OCI-M1 (cell line): ENCODE data around the gene THBD.

Source experiments
- DNase-seq: peaks from one replicate; lab custom pipeline; 2025; lab: John Stamatoyannopoulos, UW

The THBD gene, protein sequence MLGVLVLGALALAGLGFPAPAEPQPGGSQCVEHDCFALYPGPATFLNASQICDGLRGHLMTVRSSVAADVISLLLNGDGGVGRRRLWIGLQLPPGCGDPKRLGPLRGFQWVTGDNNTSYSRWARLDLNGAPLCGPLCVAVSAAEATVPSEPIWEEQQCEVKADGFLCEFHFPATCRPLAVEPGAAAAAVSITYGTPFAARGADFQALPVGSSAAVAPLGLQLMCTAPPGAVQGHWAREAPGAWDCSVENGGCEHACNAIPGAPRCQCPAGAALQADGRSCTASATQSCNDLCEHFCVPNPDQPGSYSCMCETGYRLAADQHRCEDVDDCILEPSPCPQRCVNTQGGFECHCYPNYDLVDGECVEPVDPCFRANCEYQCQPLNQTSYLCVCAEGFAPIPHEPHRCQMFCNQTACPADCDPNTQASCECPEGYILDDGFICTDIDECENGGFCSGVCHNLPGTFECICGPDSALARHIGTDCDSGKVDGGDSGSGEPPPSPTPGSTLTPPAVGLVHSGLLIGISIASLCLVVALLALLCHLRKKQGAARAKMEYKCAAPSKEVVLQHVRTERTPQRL

DNA sequence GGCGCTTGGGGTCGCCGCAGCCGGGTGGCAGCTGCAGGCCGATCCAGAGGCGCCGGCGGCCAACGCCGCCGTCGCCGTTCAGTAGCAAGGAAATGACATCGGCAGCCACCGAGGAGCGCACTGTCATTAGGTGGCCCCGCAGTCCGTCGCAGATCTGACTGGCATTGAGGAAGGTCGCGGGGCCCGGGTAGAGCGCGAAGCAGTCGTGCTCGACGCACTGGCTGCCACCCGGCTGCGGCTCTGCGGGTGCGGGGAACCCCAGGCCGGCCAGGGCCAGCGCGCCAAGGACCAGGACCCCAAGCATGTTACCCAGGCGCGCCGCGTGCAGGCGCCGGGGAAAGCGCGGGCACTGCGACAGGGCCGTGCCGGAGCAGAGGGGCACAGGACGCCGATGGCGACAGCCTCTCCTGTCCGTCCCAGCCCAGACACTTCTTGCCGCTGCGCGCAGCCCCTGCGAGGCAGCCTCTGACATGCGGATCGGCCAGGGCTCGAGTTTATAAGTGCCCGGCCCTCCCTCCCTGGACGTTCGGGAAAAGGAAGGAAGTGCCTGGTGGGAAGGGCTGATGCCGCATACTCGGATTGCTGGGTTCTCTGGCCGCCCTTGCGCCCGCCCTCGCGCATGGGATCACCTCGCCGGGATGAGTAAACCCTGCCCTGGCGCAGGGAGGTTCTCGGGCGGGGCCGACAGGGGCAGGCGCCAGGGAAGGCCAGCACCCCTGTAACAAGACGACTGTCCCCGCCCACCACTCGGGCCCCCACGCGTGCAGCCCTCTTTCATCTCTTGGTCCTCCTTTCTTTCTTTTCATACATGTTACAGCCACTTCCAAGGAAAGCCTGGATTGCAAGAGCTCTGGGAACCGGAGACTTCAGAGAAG lies at the start of gene THBD:
THBD (minus strand) TSS at position 472 of the 875 bp plus-strand sequence; CDS start at position 304, 168 bp downstream.
- no peak for DNase-seq

DNA sequence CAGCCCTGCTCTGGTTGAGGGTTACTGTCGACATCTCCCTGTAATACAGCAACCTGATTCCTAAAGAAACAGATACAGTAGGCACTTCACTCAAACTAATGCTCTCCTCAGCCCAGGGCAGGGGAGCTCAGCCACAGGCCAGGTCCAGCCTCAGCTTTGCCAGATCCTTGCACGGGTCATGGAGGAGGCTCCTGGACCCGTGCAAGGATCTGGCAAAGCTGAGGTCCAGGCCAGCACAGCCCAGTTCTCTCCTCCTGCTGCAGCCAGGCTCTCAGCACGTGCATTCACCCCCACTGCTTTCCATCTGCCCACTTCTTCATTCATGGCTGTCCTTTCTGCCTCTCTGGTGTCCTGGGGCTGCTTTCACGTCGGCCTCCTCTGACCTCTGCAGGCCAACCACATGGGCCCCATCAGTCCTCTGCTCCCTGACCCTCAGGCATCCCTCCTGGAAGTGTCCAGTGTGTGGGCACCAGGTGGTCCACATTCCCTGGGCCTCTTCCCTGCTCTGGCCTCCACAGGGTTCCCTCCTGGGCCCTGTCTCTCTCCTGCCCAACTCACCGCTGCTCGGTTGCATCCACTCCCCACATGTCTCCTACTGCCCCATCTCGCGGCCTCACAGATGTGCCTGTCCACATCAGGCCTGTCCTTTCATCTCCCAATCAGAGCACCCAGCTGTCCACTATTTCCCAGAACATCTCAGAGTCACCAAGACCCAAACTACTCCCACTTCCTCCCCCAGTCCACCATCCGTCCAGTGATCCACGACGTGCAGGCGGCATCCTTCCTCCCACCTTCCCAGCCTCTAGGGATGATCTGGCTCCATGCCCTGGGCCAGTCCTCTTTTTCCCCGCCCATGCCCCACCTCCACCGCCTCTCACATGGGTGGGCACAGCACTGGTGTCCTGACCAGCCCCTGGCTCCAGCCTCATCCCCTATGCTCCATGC lies 48.4 kb upstream of the THBD start:
- no peak for DNase-seq

DNA sequence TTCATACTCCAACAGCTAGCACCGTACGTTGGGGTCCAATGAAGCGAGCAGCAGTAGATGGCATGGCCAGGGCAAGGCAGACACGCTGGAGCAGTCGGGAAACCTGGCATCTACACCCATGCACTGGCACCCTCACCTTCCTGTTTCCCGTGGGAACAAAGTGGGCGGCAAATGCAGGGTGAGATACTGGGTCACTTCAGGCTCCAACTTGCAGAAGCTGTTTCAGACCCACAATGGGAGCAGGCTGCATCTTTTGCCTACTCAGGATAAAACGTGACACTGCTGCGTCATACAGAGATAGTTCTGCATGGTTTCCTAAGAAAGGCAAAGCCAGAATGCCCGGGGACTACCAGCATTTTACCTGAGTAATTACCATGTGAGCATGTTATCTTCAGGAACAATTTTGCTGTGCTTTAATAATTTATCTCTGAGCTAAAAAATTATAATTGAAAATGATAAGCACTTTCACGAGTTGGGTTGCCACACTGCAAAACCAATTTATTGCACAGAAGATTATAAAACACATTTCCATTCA lies 47.6 kb upstream of the THBD start:
- DNase-seq: no peak

DNA sequence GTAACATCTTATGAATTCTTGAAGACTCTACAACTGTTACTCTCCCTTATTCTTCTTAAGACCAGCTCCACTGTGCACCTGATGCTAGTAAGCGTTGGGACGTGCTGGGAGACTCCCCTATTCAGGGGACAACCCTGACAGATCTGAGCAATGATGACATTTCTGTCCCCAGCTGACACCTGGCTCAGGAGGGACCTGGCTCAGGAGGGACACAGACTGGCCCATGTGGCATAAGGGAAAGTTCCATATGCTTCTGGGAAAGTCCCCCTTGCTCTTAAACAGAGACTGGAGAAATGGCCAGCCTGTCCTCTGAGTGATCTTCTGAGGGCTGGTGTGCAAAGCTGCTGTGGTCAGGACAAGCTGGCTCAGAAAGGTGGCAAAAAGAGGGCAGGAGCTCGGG lies 46.6 kb upstream of the THBD start:
- no peak for DNase-seq

DNA sequence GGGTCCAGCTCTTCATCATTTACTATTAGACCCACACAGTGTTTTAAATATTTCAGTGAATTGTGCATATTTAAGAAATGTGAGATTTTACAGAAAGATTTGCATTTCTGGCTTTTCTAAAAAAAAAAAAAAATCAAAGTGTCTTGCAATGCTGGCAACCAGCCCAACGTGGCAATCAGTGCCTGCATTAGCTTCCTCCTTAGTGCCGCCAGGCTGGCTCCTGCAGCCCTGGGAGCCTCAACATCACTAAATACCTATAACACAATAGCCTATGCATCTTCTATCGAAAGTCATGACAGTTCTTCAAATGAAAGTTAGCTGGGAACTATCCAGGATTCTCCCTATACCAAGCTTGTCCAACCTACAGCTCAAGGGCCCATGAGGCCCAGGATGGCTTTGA lies 46.0 kb upstream of the THBD start:
- DNase-seq: no peak

DNA sequence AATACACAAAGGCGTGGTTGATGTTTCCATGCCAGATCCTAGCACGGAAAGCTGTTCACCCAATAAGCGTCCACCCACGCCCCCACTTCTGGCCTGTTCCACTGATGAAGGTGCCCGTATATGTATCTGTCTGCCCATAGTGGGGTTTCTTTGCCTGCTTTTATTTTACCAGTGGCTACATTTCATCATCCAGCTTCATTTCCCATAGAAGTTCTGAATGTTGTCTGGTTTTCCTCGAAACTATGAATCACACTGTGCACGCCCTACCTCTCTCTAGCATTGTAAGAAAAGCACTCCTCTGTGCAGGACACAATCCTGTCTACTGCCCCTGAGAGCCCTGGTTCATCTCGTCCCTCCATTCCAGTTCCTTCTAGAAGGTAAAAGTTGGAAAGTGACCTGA lies 45.5 kb upstream of the THBD start:
- DNase-seq: no peak

DNA sequence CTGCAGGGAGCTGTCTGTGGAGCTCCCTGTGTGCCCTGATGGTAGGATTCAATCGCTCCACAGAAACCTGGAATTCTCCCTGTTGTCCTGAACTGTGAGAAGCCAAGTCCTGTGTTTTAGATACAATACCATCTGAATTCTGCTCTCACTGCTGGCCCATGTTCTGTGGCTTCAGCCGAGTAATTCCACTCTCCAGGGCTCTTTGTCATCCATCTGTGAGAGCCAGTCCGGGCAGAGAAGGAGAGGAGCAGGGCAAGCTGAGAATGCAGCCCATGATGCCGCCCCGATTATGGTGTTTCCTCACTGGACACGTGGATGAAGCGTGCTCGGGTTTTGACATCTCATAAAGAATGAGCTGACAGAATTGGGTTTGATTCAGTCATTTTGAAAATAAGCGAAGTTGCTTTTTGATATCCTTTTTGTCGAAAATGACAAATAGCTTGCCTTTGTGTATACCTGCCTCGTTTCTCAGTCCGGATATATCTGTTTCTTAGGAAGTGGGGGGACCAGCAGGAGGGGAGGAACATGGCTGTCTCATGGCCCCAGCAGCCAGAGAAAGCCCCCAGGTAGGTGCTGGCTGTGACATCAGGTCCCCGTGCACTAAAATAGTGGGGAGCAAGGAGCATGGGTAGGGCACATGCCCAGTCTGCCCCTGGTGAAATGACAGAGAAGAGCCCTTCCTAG lies 44.9 kb upstream of the THBD start:
- DNase-seq: no peak

DNA sequence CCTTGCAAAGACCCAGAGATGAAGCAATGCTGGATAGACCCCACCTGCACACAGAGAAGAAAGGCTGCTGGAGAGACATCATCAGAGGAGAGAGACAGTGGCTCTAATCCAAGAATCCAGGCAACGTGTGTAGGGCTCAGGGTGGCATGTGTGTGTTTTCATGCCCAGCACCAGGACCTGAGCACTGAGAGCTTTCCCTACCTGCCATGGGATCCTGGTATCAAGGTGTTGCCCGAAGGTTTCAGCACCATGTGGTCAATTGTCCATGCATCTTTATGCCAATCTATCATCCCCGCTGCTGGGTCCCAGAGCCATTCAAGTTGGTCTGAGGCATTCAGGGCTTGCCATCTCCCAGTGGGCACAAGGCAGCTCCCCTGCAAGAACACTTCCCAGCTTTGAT lies 44.1 kb upstream of the THBD start:
- DNase-seq: no peak

DNA sequence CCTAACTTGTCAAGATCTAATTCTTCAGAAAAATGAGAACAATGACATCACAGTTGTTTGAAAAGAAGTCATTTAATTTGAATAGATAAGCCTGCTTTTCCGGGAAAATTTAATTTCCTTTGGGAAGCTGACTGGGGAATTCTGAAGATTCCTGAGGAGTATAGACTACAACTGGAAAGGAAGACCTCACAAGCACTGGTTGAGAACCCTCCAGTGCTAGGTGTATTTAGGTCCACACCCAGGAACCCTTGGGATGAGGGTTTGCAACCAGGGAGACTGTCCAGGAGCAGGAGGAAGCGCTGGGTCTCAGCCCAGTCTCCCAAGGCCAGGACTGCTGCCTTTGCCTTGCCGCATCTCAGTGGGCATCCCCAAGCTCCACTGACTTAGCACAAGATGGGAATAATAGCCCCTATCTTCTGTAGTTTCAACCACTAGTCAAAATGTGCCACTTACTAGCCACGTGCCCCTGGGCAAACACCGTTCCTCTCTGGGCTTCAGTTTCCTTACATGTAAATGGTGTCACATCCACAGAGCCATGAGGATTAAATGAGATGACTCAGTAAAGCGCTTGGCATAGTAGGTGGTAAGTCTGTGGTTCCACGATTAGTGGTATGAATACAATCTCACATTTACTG lies 43.5 kb upstream of the THBD start:
- DNase-seq: no peak

DNA sequence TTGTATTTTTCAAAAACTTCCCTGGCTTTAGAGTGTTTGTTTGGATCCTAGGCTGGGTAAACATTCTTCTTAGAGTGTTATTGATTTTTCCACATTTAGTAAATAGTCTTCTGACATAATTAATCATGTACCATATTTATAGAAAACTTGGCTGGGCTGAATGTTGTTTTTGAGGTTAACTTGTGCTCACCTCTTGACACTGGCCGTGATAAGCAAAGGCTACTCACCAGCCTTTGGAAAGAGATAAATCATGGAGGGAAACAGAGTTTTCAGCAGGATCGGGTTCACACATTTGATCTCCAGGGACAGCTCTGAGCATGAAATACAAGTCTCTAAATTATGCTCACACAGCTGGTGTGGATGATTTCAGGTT lies 42.9 kb upstream of the THBD start:
- peak; percentile 61 for DNase-seq

DNA sequence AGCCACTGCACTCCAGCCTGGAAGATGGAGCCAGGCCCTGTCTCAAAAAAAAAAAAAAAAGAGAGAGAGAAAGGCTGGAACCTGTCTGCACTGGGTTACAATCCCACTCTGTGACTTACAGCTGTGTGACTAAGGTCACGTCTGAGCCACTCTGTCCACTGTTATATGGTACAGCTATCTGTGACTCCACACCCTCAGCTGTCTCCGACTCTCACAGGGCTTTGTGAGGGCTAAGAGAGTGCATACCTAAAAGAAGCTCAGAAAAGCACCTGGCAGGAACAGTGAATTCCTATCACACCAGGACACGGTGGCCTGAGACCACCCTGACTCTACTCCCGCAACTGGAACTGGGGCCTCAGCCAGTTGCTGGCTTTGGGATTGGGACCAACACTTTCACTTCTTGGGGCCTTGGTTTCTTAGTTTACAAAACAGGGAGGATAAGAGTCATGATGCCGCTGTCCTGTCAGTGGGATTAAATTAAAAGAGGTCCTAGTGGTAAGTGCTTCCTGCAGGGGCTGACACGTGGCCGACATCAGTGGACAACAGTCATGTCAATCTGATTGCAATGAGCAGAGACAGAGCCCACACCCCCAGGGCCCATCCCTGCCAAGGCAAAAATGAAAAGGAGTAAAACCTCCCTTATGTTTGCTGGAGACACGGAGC lies 42.4 kb upstream of the THBD start:
- DNase-seq: peak; percentile 61

DNA sequence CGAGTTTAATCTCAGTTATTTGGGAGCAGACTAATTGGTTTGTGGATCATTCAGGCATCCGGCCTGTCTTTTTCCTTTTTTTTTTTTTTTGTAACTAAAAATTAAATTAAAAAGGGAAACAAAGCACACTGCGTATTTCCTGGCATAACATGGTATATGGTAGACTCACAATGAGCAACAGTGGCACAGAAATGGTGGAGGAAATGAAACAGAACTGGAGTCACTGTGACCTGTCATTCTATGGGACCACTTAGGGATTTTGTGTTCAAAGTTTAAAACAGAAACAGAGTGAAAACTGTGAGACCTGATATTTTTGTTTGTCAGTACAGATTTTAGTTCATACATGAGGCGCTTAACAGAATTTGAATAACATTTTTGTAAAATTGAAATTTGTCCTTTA lies 41.4 kb upstream of the THBD start:
- no peak for DNase-seq

DNA sequence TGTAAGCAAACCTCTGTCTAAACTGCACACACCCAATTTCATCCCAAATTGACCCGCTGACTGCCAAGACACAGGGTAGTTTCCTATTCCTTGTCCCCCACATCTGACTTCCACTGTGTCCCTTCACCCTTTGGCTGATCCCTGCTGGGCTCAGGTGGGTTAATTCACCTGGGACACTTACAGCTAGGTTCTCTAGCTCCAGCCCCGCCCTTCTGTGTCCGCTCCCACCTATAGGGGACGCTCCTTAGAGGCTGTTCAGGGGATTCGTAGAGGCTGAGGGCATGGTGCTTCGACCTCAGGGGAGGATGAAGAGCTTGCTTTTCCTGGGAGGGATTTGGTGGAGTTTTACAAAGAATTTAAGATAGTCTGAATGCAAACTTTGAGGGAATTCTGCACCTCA lies 40.7 kb upstream of the THBD start:
- no peak for DNase-seq

DNA sequence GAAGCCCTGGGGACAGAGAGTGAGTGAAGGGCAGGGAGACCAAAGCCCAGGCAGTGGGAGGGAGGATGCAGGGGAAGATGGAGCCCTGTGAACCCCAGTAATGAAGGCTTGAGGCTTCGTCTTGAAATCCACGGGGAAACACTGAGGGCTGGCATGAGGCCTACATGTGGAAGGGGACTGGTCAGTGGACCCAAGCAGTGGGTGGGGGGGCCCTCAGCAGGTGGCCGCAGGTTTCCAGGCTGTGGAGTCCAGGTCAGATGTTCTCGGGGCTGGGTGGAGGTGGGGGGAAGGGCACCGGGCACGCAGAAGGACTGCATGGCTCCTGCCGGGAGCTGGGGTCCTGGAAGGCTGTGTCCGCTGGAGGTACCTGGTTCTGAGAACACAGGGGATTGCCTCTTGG lies 39.4 kb upstream of the THBD start:
- no peak for DNase-seq

DNA sequence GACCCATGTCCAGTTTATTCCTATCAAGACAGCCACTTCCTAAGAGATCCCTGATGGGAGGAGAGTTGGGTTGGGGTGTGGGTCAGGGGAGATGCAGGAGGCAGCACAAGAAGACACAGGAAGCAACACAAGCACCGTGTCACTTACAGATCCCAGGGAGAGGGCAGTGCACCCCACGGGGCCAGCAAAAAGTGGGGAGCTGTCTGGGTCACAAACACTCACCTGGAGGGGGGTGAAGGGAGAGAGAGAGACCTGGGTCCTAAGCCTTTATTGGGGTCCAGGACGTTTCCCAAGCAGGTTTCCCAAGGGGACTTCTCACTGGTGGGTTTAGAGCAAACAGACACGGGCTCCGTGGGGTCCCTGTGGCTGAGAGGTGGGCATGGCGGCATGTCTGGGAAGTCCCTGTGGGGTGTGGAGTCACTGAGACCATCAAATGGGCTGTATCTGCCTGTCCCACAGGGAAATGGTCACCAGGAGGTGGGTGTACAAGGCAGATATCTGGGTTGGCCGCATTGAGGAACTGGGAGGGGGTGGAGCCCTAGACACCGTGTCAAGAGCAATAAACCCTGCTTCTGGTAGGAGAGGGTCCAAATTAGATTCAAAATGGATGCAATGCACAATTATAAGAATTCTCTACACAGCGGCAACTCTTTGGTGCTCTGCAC lies 38.2 kb upstream of the THBD start:
- peak; percentile 42 for DNase-seq

DNA sequence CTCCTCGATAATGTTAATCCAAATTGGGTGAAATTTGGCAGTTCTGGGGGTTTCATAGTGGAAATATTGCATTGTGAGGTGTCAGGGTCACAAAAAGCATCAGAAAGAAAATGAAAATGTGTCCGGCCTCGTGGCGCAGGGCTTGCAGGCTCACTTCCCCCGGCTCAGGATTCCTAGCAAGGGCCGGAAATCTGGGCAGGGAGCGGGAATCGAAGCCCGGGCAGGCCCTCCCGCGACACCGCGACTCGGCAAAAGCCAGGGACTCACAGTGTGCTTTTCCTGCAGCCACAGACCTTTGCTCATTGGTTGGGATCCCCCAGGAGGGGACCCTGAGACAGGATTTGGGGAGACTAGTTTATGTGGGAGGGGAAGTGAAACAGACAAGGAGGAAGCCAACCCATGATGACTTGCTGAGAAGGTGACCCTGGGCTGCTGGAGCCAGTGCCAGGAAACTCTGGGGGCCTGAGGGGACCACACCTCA lies 37.5 kb upstream of the THBD start:
- DNase-seq: no peak

DNA sequence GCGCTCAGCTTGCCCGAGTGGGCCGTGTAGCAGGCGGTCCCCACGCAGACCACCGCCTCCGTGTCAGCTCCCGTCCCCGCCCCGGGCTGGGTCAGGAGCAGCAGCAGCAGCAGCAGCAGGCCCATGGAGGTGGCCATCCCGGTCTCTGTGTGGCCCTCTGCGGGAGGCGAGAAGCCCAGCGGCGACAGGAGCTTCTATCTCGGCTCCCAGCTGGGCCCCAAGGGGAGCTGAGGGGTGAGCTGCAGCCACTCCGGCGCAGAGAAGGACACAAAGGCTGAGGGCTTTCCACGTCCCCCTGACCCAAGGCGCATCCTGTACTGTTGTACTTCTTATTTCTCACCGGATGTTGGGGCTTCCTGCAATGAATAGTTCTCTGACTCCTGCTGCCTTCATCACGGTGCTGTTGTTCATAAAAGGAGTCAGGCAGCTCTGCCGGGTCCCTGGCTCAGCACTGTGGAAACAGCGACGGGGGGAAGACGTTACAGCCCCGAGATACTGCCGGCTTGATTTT lies 36.6 kb upstream of the THBD start, which contains the start of gene CD93:
CD93 (minus strand) TSS at position 269 of the 511 bp plus-strand sequence; CDS start at position 137, 132 bp downstream.
- no peak for DNase-seq

DNA sequence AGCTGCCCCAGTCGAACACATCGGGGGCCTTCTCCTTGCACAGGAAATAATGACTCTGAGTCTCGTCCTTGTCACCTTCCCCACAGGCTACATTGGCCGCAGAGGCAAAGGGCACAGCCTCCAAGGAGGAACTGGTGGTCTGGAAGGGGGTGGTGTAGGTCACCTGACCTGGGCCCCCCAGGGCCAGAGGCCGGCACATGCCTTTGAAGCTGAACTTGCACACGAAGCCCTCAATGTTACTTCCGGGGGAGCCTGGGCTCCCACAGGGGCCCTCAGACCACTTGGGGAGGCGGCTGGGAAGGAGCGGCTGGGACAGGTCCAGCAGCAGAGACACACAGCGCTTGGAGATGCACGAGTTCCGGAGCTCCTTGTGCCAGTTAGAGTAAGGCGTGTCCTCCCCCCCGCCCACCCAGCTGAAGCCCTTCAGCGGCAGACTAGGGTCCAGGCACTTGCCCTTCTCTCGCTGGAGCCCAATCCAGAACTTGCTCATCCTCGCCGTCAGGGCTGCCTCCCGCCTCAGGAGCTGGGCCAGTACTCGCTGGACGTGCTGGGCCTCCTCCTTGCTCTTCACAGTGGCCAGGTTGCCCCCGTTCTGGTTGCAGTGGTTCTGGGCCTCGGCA lies 36.1 kb upstream of the THBD start:
- no peak for DNase-seq
